Transverse colon (tissue), 4 donors: Measurements from ENCODE around the gene CIAO2A. TPM values are rescaled to one million over a fixed set of nuclear protein-coding genes. Genes with fewer than 3 reads are reported as not detected.
A peak's percentile ranks its signal among the peaks of the same experiment; 100 is the strongest.

Experiments
- DNase-seq: peaks from one replicate; pipeline ENCODE4 v3.0.0-alpha.2; 2019
- H3K27ac ChIP-seq, 4 donors: fragments of 200-600 bp; sonication (generic); 2 replicates each; pipeline ENCODE4 v1.5.1; 2016 to 2018; ENCODE audit warnings: inconsistent platforms in 4 of 4
- H3K27me3 ChIP-seq: fragments of 200-600 bp; sonication (generic); 2 replicates; pipeline ENCODE4 v1.5.1; 2017; ENCODE audit warnings: inconsistent platforms
- H3K36me3 ChIP-seq, 4 donors: fragments of 200-600 bp; sonication (generic); 2 replicates each; pipeline ENCODE4 v1.5.1; 2017 to 2019; ENCODE audit warnings: inconsistent platforms in 4 of 4
- H3K4me1 ChIP-seq, 4 donors: fragments of 200-600 bp; sonication (generic); 2 replicates each; pipeline ENCODE4 v1.5.1; 2017 to 2020; ENCODE audit warnings: inconsistent platforms in 4 of 4
- H3K4me3 ChIP-seq, 4 donors: fragments of 200-600 bp; sonication (generic); 1 replicate in 1 of 4; 2 replicates in 3 of 4; pipeline versions ENCODE4 v1.5.1 to v1.6.1; 2017 to 2019; ENCODE audit warnings: inconsistent platforms in 4 of 4
- H3K9me3 ChIP-seq, 2 donors: fragments of 200-600 bp; sonication (generic); 2 replicates each; pipeline ENCODE4 v1.5.1; 2017 to 2019; ENCODE audit warnings: inconsistent platforms in 2 of 2
- EP300 ChIP-seq: sonication (generic); formaldehyde crosslinking; IDR thresholded peaks from one replicate; pipeline ENCODE4 v1.6.1; 2017; ENCODE audit warnings: antibody characterized with exemption, low read depth
- POLR2A ChIP-seq: fragments of 450-650 bp; IDR thresholded peaks from one replicate; pipeline ENCODE4 v1.6.1; 2016; ENCODE audit warnings: antibody characterized with exemption, mild to moderate bottlenecking, moderate library complexity
- POLR2AphosphoS5 ChIP-seq, 3 donors: sonication (generic); formaldehyde crosslinking; IDR thresholded peaks; one replicate each; pipeline ENCODE4 v1.6.1; 2016; ENCODE audit warnings: antibody characterized with exemption in 3 of 3
- WGBS, 2 donors: methylation state at CpG; one replicate each; pipeline ENCODE4 v1.1.5; 2018; ENCODE audit warnings: low coverage in 1 of 2; 5-methylcytosine and 5-hydroxymethylcytosine counted together
- in situ Hi-C, 4 donors: fragments of 200-750 bp; cut with MboI; loops; one replicate each; pipeline versions ENCODE4 v1.15.0 to v1.15.1; 2017; ENCODE audit warnings: low sequenced_read_pairs in 3 of 4, low pct_ligation_motif_present in 1 of 4, low pct_unique_long_range_greater_than_20kb in 1 of 4
- intact Hi-C: fragments of 100-400 bp; cut with DNase I; formaldehyde crosslinking; loops from one replicate; pipeline ENCODE4 v1.15.1; 2023; ENCODE audit warnings: low total_unique reads
- total RNA-seq, 4 donors: library from RNA; depleted of rRNA; stranded (reverse); fragments of >200 nt; gene quantifications; one replicate each; pipeline ENCODE4 v1.1.0, GENCODE V29; 2016
- TF ChIP-seq, protein P1 (sequence below), 5 experiments: fragments of 200-600 bp in 3 of 5; fragments of 450-650 bp in 2 of 5; sonication (generic) in 3 of 5; IDR thresholded peaks; 1 replicate in 2 of 5; 2 replicates in 3 of 5; pipeline ENCODE4 v1.5.1; 2016 to 2017; ENCODE audit warnings: antibody characterized with exemption in 5 of 5, inconsistent platforms in 3 of 5, mild to moderate bottlenecking in 2 of 5, moderate library complexity in 1 of 5

Gene CIAO2A
- total RNA-seq, 4 donors from 2014 or later: 28.1 to 160 (median 104) TPM

DNA sequence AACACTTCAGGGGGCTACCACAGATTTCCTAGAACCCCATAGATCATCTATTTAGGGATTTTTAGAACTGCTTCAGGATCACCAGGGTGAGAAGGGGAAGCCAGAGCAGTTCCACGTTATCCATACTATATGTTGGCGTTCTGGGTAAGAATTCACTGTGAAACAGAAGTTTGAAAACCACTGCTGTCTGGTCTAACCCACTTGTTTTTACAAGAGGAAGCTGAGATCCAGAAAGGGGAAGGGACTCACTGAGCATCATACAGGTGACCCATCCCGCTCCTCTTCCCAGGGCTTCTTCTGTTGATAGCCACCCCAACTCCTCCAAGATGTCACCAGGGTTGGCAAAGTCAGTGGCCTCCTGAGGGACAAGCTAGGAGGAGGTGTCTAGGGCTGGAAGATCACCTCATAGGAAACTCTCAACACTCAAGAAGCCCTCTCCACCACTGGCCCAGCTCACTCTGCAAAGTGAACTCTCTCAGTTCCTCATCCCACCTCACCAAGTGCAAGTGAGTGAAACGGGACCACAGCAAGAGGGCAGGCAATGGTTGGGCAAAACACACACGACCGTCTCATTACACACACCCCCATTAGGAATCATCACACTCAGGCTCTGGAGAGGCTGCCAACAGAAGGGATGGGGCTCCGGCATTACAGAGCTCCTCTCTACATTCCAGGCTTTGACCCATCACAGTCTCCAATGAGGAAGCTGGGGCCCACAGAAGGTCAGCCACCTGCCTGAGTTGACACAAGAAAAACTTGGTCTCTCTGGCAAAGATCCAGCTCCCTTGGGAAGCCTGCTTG lies 49.1 kb downstream of the CIAO2A start:
- H3K4me1 ChIP-seq: peaks cover 7 to 22% (median 18%) of the 10 kb centered on the region in 4 donors
- in situ Hi-C loops (no loop called here), intact Hi-C loops (loop anchor here (5.0 kb wide), 2 partner anchors 97 to 1943 kb away; no protein-coding TSS in a partner anchor)
- WGBS, 2 donors: 59 to 60% methylated on average over 1 to 7 of the region's 7 CpGs
- TF ChIP-seq POLR2A (no peak), POLR2AphosphoS5 (IDR thresholded peaks at IDR 0.05) (no peak), EP300 (no peak)
- TF ChIP-seq, protein P1, sequence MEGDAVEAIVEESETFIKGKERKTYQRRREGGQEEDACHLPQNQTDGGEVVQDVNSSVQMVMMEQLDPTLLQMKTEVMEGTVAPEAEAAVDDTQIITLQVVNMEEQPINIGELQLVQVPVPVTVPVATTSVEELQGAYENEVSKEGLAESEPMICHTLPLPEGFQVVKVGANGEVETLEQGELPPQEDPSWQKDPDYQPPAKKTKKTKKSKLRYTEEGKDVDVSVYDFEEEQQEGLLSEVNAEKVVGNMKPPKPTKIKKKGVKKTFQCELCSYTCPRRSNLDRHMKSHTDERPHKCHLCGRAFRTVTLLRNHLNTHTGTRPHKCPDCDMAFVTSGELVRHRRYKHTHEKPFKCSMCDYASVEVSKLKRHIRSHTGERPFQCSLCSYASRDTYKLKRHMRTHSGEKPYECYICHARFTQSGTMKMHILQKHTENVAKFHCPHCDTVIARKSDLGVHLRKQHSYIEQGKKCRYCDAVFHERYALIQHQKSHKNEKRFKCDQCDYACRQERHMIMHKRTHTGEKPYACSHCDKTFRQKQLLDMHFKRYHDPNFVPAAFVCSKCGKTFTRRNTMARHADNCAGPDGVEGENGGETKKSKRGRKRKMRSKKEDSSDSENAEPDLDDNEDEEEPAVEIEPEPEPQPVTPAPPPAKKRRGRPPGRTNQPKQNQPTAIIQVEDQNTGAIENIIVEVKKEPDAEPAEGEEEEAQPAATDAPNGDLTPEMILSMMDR (IDR thresholded peaks at IDR 0.05): no peak
- peak overlapping the region in 1 of 4 donors; percentile 58 for H3K4me3 ChIP-seq
- no peaks in the 10 kb centered on the region for H3K9me3 ChIP-seq
- no peaks in the 10 kb centered on the region for H3K36me3 ChIP-seq
- no peak for DNase-seq
- H3K27ac ChIP-seq: no peak overlapping the region
- no peaks in the 10 kb centered on the region for H3K27me3 ChIP-seq

DNA sequence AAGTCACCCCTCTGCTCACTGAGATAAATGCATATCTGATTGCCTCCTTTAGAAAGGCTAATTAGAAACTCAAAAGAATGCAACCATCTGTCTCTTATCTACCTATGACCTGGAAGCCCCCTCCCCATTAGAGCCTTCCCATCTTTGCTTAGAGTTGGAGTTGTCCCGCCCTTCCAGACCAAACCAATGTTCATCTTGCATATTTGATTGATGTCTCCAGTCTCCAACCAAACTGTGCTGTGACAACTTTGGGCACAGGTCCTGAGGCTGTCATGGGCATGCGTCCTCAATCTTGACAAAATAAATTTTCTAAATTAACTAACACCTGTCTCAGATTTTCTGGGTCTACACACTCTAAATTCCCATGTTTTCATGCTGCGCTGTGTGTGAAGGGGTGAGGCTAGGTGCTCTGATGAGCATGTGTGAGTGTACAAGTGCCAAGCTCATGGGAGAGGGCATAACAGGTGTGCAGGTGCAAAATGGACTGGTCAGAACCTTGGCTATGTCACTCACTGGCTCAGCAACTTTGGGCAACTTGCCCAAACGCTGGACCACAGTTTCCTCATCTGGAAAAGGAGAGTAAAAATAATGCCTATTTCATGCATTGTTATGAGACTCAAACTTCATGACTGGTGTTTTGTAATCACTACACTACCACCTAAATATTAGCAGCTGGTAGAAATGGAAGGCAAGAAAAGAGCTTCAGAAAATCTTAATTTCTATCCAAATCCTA lies 54.6 kb downstream of the CIAO2A start:
- no peak for DNase-seq
- Histone ChIP-seq H3K27me3 (no peaks in the 10 kb centered on the region), H3K36me3 (peaks cover 0 to 5% (median 0%) of the 10 kb centered on the region in 4 donors), H3K27ac (no peak overlapping the region), H3K4me1 (no peaks in the 10 kb centered on the region), H3K4me3 (no peak overlapping the region), H3K9me3 (no peaks in the 10 kb centered on the region)
- 90 to 95% methylated on average over 3 to 4 of the region's 4 CpGs for WGBS, 2 donors
- TF ChIP-seq POLR2A (no peak), EP300 (no peak), POLR2AphosphoS5 (IDR thresholded peaks at IDR 0.05) (no peak)
- TF ChIP-seq, protein P1 (IDR thresholded peaks at IDR 0.05): no peak
- in situ Hi-C loops: no loop called here
- intact Hi-C loops: no loop called here

DNA sequence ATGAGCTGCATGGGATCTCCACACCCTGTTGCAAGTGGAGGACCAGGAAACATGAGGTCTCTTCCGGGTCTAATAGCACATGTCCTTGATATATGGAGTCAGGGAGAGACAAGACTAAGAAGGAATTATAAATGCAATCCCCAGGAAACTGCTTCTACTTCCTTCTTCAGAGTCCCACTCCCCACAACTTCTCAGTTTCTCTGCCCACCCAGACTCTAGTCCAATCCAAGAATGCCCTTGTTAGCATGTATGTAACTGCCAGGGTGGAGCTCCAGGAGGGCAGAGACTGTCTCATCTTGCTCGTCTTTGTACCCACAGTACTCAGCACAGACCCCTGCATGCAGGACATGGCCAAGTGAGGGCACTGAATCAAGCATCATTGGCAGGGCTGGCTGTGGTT lies 55.7 kb downstream of the CIAO2A start:
- H3K27ac ChIP-seq: no peak overlapping the region
- intact Hi-C loops (no loop called here), in situ Hi-C loops (no loop called here)
- 44% methylated on average over 2 of the region's 2 CpGs; no CpG with 5 or more reads in 1 of the 2 donors for WGBS, 2 donors
- H3K27me3 ChIP-seq: no peaks in the 10 kb centered on the region
- DNase-seq: no peak
- TF ChIP-seq EP300: no peak
- TF ChIP-seq POLR2A: no peak
- no peak for TF ChIP-seq POLR2AphosphoS5 (IDR thresholded peaks at IDR 0.05)
- TF ChIP-seq, protein P1 (IDR thresholded peaks at IDR 0.05): no peak
- H3K4me1 ChIP-seq: no peaks in the 10 kb centered on the region
- peaks cover 0 to 5% (median 0%) of the 10 kb centered on the region in 4 donors for H3K36me3 ChIP-seq
- no peaks in the 10 kb centered on the region for H3K9me3 ChIP-seq
- no peak overlapping the region for H3K4me3 ChIP-seq

DNA sequence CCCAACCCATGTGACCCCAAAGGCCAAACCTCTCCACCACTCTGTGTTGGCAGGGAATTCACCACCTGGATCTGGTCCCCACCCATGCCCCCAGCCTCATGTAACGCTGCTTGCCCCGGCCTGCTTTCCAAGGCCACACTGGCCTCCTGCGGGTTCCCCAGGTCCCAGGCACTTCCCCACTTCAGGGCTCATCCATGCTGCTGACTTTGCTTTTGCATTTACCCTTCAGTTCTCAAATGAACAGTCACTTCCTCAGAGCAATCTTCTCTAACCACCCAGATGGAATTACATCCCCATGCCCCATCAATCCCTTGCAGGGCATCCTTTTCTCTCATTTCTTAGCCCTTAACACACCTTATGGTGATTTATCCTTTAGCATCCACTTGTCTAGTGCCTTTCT lies 56.5 kb downstream of the CIAO2A start:
- in situ Hi-C loops: no loop called here
- WGBS, 2 donors: 94 to 95% methylated on average over 3 of the region's 3 CpGs
- TF ChIP-seq, protein P1 (IDR thresholded peaks at IDR 0.05): no peak
- TF ChIP-seq POLR2A (no peak), POLR2AphosphoS5 (IDR thresholded peaks at IDR 0.05) (no peak), EP300 (no peak)

More for the DNA sequence above, 56.5 kb downstream of the CIAO2A start:
- no peak overlapping the region for H3K27ac ChIP-seq
- H3K27me3 ChIP-seq: no peaks in the 10 kb centered on the region
- H3K4me3 ChIP-seq: no peak overlapping the region
- no peaks in the 10 kb centered on the region for H3K9me3 ChIP-seq
- no peaks in the 10 kb centered on the region for H3K4me1 ChIP-seq
- peaks cover 0 to 5% (median 0%) of the 10 kb centered on the region in 4 donors for H3K36me3 ChIP-seq
- intact Hi-C loops: no loop called here
- no peak for DNase-seq
